Measurements from ENCODE around the gene SERTAD2.

SERTAD2 gene

DNA sequence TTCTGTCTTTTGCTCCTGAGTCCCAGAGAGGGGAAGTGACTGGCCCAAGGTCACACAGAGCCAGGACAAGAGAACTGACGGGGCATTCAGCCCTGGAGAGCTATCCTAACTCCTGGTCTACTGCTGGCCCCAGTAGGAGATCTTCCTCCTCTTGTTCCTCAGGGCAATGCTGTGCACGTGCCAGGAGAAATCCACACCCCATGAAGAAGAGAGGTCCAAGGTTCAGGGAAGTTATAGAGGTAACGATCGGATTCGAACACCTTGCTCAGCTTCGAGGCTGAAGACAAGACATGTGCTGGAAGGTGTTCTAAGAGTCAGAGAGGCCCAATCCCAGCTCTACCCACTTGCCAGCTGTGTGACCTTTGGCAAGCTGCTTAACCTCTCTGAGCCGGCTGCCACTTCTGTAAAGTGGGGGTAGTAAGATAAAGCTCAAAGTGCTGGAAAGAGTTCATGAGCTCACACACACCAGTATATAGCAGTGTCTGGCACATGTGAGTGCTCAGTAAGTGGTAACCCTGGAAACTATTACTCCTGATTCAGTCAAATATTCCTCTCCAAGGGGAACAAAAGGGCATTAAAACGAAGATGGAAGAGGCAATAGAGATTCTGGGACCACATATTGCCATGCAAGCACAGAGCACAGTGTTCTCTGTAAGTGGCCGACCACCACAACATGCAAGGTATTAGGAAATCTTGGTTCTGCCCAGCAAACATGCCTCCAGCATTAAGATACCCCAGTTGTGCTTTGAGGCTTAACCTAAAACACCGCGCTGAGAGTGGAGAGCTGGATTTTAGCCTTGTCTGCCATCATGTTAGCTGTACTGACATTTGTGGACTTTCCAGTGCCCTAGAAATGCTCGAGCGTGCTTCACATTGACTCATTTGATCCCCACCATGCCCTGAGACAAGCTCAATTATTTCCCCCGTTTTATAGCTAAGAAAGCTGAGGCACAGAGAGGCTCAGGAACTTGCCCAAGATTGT is 25.6 kb downstream of the SERTAD2 start:
- no peak for DNase-seq

DNA sequence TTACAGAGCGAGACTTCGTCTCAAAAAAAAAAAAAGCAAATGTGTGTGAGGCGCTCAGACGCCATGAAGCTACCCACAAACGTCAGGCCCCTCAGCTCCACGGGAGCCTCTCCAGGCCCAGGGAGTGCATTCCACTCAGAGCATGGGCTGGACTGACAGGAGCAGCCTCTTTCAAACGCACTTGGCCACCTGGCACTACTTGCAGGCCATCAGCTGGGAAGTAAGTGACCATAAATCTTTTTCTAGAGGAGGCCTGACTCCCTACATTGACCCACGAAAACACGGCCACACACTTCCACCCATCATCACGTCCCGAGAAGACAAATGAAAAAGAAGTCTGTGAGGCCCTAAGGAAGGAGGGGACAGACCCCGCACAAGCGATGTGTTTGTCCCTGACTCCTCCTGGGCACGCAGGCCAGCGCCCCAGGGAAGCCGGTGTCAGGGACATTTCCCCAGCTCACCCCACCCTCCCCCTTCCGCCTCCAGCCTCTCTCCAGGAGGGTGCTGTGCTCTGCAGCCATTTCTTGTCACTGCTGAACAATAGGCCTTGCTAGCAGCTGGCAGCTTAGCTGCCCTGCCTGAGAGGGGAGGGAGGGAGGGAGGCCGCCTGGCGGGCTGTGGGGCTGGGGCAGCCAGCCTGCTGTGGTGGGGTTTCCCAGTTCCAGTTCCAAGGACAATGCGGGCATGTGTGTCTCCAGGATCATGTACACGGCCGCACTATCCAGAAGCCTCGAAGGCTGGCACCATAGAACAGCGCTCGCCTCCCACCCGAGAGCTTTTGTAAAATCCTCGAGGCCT is 26.6 kb downstream of the SERTAD2 start:
- DNase-seq, result no peak

DNA sequence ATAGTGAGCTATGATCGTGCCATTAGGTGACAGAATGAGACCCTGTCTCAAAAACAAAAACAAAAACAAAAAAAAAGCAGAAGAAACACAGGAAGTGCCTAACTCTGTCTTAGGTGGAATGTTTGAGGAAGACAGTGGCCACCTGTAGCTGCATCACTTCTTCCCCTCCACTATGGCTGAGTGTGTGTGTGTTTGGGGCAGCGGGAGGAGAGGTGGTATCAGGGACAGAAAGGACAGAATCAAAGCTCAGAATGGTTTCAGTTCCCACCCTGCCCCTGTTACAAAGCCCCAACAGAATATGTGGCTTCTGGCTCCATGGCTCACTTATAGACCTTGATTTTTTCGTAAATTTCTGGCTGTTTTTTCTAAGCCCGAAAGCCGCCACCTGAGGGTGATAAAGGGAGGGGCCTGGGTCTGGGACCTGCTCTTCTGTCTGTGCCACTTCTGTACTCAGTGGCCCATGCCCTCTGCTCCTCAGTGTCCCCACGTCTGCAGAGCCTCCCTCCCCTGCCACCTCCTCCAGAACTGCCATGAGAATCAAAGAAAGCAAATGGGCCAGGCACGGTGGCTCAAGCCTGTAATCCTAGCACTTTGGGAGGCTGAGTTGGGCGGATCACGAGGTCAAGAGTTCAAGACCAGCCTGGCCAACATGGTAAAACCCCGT is 27.4 kb downstream of the SERTAD2 start:
- no peak for DNase-seq

DNA sequence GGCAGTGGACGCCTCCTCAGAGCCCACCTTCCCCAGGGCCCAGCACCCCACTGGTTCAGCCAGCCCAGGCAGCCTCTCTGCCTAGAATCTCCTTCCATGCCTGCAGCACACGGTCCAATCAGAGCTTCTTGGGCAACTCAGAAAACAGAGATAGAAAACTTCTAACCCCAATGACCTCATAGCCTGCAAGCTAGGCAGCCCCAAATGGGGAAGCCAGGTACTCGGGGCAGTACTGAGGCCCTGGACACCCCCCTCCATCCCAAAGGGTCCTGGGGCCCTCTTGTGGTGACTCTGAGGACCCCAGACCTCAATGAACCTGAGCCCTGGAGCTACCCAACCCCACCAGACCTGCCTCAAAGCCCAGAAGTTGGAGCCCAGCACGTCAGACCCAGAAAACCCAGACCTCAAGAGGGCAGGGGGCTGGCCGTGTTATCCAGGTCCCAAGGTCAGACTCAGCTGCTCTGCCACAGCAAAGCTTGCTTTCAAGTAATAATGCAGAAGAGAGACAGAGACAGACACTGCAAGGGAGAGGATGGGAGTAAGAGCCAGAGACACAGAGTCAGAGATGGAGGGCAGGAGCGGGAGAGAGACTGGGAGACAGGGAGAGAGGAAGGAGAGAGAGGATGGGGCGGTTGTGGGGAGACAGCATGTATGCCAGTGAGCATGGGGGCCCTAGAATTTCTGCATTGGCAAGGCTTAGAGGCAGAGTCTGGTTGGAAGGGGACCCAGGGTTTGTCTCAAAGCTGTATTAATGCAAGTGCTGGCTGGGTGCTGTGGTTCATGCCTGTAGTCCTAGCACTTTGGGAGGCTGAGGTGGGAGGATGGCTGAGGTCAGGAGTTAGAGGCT is 28.2 kb downstream of the SERTAD2 start:
- no peak for DNase-seq

DNA sequence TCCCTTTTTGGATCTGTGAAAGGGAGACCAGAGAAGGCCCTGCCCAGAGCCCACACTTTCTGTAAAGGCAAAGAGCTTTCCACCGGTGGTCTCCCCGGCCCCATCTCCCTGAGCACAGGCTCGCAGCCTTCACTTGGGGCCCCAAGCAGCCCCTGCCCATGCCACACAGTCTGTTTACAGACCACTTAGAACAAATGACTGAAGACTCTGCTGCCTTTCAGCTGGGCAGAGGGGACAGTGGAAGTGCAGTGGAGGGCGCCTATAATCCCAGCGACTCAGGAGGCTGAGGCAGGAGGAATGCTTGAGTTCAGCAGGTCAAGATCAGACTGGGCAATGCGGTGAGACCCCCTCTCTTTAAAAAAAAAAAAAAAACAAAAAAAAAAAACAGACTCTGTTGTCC is 28.9 kb downstream of the SERTAD2 start:
- no peak for DNase-seq

DNA sequence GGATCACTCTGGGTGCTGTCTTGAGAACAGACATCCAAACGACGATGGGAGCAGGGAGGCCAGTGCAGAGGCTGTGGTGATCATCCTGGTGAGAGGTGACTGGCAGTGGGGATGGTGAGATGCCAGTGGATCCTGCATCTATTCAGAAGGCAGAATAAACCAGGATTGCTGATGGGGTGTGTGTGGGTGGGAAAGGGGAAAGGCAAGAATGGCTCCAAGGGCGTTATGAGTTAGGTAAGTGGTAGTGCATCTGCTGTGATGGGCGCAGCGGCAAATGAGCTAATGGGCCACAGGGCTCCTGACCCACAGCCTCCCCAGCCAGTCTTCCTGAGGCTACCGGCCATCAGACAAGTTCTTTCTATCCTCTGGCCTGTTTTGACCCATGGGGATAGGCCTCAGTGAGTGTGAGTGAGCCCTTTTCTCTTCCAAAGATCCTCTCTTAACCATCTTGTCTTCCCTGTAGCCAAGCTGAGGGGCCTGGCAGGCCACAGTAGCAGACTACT is 29.6 kb downstream of the SERTAD2 start:
- DNase-seq, result no peak

DNA sequence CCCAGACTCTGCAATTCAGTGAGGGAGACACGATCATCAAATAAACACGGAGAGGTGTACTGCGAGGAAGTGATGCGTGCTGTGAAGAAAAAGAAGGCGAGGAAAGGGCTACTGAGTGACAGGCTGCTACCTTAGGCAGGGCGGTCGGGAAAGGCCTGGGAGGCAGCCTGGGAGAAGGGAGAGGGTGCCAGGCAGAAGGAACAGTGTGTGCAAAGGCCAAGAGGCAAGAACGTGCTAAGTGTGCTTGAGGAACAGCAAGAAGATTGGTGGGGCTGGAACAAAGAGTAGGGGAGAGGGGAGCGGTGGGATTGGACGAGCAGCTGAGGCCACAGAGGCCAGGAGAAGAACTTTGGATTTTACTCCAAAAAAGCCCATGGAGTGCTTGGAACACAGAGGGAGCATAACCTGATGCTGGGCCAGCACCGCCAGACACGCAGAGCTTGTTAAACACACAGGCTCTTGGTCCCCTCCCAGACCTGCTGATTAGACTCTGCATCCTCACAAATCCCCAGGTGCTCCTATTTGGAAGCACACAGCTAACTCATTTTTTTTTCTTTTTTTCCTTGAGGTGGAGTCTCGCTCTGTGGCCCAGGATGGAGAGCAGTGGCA is 30.4 kb downstream of the SERTAD2 start:
- no peak for DNase-seq

DNA sequence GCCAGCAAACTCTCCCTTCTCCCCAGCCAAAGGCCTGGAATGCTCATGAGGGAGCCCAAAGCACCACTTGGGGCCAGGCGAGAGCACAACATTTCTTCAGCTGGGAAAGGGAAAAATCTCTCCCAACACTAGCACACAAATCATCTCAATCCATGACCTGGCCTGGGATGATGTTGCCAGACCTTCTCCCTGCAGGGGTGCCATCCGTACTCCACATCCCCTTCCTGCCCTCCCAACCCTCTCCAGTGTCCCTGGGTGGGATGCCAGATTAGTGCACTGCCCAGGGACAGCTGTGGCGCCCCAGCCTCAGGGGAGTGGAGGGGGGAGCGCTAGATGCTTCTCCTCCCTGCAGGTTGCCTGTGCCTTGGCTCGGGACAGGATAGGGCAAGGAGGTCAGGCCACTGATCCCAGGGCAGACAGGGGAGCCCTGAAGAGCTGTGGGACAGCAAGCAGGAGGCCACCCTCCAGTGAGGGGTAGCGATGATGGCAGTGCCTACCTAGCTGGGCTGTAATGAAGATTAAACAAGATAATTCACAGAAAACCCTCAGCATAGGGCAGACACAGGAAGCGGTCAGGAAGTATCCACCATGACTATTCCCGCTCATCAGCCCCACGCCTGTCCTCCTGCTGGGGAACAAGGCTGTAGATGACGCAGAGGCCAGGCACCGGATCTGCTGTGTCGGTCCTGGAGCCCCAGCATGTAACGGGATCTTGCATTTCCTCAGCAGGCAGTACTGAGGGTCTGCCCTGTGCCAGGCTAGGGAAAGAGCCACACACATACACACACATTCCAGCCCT is 31.1 kb downstream of the SERTAD2 start:
- DNase-seq, result no peak

DNA sequence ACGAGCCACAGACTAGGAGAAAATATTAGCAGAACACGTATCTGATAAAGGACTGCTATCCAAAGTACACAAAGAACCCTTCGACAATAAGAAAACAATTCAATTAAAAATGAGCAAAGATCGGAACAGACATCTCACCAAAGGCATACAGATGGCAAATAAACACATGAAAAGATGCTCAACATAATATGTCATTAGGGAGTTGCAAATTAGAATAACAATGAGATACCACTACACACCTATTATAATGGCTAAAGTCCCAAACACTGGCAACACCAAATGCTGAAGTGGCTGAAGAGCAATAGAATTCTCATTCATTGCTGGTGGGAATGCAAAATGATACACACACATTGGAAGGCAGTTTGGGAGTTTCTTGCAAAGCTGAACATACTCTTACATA is 33.1 kb downstream of the SERTAD2 start:
- no peak for DNase-seq

DNA sequence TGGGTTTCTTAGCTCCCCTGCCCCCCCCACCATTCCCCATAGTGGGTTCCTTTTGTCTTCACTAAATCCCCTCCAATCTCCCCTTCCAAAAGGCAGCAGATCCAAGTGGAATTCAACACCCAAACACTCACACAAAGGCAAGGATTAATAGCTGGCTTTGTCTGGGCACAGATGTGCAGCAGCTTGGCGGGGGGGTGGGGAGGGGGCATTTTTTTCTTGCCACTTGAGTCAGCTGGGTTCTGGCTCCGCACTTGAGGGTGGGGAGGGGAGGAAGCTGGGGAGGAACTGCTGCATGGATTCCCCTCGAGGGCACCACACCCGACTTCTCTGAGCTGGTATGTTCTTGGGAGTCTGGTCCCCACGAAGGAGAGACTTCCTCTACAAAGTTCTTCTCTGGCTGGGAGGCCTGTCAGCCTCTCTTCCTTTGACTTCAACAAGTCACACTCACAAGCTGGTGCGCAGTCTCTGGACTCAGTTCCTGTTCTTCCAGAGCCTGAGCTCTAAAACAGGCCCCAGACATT is 36.0 kb downstream of the SERTAD2 start:
- DNase-seq, result no peak

DNA sequence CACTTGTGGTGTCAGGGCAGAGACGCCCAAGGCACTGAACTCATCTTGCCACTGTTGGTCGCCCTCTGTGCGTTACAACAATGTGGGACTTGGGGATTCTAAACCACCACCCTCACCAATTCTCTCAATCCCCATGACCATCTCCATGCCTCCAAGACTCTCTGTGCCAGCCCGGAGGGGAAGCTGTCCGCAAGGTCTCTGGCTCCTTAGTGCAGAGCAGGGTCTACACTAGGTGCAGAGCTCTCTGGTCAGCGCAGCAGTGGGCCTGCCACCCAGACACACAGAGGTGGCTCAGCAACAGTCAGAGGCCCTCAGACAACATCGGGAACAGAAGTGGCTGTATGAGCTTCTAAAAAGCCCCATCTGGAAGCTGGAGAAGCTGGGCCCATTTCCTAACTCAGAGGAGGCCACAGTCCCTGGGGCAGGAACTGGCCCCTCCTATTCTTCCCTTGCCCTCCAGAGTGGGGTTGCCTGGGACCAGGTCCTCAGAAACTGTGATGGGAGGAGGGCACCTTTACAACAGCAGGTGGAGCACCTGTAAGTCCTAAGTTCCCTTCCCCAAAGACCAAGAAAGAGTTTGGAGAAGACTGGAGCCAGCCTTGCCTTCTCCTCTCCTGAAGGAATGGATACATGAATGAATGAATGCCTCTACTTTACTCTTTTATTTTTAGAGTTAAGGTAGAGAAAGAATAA is 37.7 kb downstream of the SERTAD2 start:
- DNase-seq, result no peak

DNA sequence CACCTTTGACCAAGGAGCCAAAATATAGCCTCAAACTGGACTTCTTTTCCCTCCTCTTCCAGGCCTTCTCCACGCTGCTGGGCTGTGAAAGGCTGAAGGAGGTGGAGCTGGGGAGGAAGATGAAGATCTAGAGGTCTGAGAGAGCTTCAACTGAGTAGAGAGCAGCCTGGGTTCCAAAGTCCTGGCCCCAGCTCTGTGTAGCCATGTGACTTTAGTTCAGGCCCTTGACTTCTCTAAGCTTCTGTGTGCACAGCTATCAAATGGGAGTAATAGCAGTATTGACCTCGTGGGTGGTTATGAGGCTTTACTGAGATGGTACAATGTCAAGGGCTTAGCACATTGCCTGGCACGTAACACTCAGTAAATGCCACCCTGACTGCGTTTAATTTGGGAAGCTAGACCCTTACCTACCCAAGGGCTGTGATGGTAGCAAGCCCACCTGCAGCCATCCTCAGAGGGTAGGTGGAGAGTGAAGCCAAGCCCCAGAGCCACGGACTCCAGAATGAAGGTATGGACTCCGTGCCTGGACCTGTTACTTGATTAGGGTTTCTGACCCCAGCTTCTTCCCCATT is 38.4 kb downstream of the SERTAD2 start:
- no peak for DNase-seq

DNA sequence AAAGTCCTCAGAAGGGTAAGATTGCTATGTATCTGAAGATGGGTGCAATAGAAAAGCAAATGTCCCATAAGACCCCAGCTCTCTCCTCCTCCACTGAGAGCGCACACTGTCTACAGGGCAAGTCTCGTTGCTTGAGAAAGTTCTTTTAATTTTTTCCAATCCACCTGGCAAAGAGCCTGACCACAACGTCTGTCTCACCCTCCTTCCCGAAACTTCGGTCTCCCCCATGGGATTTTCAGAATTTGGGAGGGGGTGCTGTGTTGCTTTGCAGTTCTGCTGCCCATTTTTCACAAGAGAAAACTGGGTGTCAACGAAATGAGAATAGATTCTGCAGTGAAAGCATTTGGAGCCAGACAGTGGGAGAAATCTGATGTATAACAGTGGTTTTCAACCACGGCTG is 40.4 kb downstream of the SERTAD2 start:
- no peak for DNase-seq

DNA sequence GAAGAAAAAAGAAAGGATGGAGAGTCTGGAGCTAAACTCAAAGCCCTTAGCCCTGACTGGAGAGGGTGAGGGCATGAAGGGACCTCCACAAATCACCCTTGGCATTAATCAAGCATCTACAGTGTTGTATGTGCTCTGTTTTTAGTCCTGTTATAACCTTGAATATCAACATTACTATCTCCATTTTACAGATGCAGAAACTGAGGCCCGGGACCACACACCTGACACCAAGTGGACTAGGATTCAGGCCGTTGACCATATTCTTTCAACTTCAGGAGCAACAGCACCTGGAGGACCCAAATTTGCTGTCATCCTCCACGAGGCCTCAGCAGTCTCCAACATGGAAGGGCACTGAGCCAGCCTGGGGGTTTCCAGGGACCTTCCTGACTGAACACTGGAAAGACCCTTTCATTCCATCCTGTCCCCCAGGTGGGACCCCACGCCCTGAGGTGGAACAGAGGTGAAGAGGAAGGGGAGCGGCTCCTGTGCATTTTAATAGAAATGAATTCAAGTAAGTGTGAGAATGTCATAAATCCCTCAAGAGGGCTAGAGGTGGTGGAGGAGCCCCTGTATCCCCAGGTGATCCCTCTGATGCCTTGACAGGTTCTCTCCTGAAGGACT is 41.0 kb downstream of the SERTAD2 start:
- DNase-seq, result no peak

DNA sequence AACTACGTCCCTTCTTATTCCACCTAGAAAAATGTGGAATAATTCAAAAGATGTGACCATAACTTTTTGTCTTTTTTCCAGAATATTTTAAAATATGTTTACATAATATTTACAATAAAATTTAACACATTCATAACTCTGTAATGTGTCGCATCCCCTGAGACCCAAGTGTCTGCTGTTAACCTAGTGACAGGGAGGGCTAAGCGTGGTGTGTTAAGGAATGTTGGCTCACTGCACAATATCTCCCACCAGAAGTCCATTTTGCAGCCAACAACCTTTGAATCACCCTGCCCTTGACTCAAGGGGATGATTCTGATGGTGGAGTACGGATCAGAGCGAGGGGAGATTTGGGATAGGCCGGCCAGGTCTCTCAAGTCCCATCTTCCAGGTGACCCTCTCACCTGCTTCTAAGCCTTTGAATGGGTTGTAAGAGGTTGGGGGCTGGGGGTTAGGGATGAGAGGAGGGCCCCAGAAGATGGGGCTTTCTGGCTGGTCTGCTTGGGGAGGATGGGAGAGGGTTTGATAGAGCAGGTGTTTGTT is 43.3 kb downstream of the SERTAD2 start:
- no peak for DNase-seq

DNA sequence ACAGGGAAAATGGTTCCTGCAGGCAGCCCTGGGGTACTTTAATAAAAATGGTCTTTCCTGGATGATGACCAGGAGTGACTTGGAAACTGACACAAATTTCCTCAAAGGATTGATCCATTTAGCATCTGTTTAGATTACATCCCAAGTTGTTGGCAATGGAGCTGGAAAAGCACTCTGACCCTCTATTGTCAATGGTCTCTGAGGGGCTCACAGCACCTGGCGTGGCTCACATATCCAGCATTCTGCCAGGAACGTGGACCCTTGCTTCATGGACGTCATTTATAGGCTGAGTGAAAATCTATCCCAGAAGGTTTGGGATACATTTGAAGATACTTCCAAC is 43.8 kb downstream of the SERTAD2 start:
- no peak for DNase-seq

DNA sequence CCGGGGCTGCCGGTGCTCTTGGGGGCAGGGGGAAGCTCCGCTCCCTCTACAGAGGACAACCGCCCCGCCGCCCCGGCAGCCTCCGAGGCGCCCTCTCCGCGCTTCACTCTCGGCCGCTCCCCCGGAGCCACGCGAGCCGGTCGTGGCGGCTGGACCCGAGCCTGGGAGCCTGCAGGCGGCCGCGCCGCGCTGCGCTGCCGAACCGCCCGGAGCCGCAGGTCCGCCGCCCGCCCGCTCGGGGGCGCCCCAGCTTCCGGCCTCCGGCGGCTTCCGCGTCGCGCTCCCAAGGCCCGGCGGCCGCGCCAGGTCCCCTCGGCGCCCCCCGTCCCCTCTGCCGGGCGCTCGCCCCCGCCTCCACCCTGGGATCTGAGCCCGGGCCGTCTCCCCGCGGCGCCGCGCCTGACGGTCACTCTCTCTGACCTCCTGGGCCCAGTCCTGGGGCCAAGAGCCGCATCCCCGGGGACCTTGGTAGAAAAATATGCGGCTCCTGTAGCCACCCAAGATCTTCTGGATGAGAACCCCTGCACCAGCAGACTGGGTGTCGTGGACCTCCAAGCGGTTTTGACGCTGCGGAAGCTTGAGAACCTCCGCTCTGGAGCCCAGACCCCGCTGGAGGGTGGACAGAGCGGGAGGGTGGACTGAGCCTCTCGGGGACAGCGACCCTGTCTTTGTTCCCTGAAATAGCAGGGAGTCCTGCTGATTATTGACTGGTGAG is 44.3 kb downstream of the SERTAD2 start:
- DNase-seq, result peak; percentile 70

DNA sequence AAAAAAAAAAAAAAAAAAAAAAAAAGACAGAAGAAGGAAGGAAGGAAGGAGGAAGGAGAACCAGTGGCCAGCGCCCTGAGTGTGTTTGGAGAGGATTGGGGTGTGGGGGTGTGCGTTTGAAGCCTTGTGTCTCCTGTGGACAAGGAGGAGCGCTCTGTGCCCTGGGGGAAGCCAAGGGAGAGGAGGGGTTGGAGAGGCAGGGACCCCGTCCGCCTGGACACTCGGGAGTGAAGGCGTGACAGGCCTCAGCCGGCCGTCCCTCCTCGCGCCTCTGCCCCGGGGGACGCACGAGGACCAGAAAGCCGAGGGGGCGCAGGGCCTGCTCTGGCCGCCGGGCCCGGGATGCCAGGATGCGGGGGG is 44.9 kb downstream of the SERTAD2 start:
- no peak for DNase-seq
